Measurements from ENCODE around the gene PUS7L. TPM values are rescaled to one million over a fixed set of nuclear protein-coding genes. Genes with fewer than 3 reads are reported as not detected.

The PUS7L gene
- total RNA-seq, 1 donor from 2014 or later: 11.7 TPM

DNA sequence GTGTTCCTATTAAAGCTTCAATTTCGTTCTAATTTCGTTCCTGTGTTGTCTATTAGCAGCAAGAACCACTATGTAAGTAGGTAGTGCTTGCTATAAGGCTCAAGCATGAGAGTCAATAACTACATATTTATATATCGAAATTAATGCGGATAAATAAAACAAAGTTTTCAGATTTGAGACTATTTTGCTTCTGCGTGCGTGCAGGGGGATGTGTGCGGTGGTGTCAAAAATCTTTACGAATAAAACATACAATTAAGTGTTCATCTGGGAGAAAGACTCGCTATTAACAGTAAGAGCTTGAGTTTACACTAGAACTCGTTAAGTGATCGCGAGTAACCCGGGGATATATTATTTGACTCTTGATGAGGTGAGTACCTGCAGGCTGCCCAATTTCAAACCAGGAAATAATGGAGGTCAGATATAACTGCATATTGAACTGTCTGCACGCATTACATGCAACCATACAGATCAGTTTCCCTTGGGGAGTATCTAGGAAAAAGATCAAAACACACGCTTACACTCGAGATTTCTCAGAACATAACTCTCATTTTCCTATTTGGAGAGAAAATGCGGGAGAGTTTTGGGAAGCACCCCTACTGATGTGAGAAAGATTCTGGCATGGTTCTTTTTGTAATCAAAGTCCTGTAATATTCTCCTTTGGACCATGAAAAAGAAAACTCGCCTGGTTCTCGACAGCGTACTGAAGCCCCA, 46.7 kb upstream of the PUS7L start:
- peak overlapping the region; percentile 97 for H3K27ac ChIP-seq
- no peak for TF ChIP-seq CTCF (IDR thresholded peaks at IDR 0.05)
- H3K4me1 ChIP-seq: peaks cover 25% of the 10 kb centered on the region
- H3K36me3 ChIP-seq: peaks cover 26% of the 10 kb centered on the region
- no peaks in the 10 kb centered on the region for H3K9me3 ChIP-seq
- DNase-seq (no peak), ATAC-seq (no peak)
- no peaks in the 10 kb centered on the region for H3K27me3 ChIP-seq
- intact Hi-C loops (cut with DNase I): no loop called here
- peak overlapping the region; percentile 85 for H3K4me3 ChIP-seq

GRCh38 chr12:43797561-43798217, 39.1 kb upstream of the PUS7L start:
- DNase-seq (no peak), ATAC-seq (no peak)
- no peaks in the 10 kb centered on the region for H3K4me1 ChIP-seq
- no peak for TF ChIP-seq CTCF (IDR thresholded peaks at IDR 0.05)
- no peaks in the 10 kb centered on the region for H3K9me3 ChIP-seq
- peaks cover 88% of the 10 kb centered on the region for H3K36me3 ChIP-seq
- intact Hi-C loops (cut with DNase I): no loop called here
- no peaks in the 10 kb centered on the region for H3K27me3 ChIP-seq
- no peak overlapping the region for H3K4me3 ChIP-seq
- no peak overlapping the region for H3K27ac ChIP-seq

GRCh38 chr12:43795716-43796280, 37.2 kb upstream of the PUS7L start:
- H3K27me3 ChIP-seq: no peaks in the 10 kb centered on the region
- intact Hi-C loops (cut with DNase I): no loop called here
- DNase-seq (no peak), ATAC-seq (peak; percentile 90)
- H3K4me3 ChIP-seq: no peak overlapping the region
- H3K36me3 ChIP-seq: peaks cover 72% of the 10 kb centered on the region
- no peaks in the 10 kb centered on the region for H3K4me1 ChIP-seq
- no peak overlapping the region for H3K27ac ChIP-seq
- no peaks in the 10 kb centered on the region for H3K9me3 ChIP-seq
- TF ChIP-seq CTCF (IDR thresholded peaks at IDR 0.05): no peak

DNA sequence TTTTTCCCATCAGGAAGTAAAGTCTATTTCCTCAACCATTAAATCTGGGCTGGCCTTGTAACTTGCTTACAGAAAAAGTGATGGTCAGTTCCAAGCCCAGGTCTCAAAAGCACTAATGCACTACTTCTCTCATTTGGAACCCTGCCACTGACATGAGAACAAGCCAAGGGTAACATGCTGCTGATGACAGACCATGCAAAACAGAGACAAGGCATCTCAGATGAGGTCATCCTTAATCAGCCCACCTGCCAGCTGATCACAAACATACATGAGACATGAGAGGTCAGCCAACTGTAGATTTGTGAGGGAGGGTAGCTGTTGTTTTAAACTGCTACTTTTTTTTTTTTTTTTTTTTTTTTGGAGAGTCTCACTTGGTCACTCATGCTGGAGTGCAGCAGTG, 31.4 kb upstream of the PUS7L start:
- no peak for DNase-seq
- Histone ChIP-seq H3K27me3 (no peaks in the 10 kb centered on the region), H3K9me3 (no peaks in the 10 kb centered on the region), H3K36me3 (peaks cover 47% of the 10 kb centered on the region), H3K4me1 (no peaks in the 10 kb centered on the region), H3K4me3 (no peak overlapping the region), H3K27ac (no peak overlapping the region)
- intact Hi-C loops (cut with DNase I): no loop called here
- ATAC-seq: no peak
- no peak for TF ChIP-seq CTCF (IDR thresholded peaks at IDR 0.05)

- no peaks in the 10 kb centered on the region for H3K9me3 ChIP-seq
- no peak for ATAC-seq
- H3K36me3 ChIP-seq: peaks cover 61% of the 10 kb centered on the region
- H3K4me1 ChIP-seq: no peaks in the 10 kb centered on the region
- DNase-seq: no peak
- no peak for TF ChIP-seq CTCF (IDR thresholded peaks at IDR 0.05)
- H3K27ac ChIP-seq: no peak overlapping the region
- intact Hi-C loops (cut with DNase I): no loop called here
- H3K4me3 ChIP-seq: no peak overlapping the region
- no peaks in the 10 kb centered on the region for H3K27me3 ChIP-seq
These were observed 28.5 kb upstream of the PUS7L start for GRCh38 chr12:43786899-43787693.

Data from upper lobe of right lung (tissue), 1 donor.